Measurements from ENCODE around the gene GOLGA5. TPM values are rescaled to one million over a fixed set of nuclear protein-coding genes. Genes with fewer than 3 reads are reported as not detected.

GOLGA5 gene
- total and polyA plus RNA-seq, 2 donors (not counting 1 experiment from before 2014, with no cell fraction given), result 13.3 to 23.1 TPM

GRCh38 chr14:92780444-92781232, 13.5 kb upstream of the GOLGA5 start:
- ChIA-PET POLR2A (interaction anchor here (0.6 to 1.3 kb wide), 4 partner anchors 10 to 92 kb away, joined by 3 to 14 read pairs (median 5); partner anchors contain the start of gene LGMN), CTCF (interaction anchor here (0.6 to 15.2 kb wide), 13 partner anchors 8 to 99 kb away, joined by 3 to 337 read pairs (median 3); no protein-coding TSS in a partner anchor)
- H3K4me3 ChIP-seq (ENCODE audit: control extremely low read depth in 1 of 5, extremely low read depth in 1 of 5, insufficient read depth in 1 of 5, low read depth in 2 of 5, low read length in 4 of 5), result no peak overlapping the region
- H3K36me3 ChIP-seq (replicated peaks in 1 of 2; ENCODE audit: control extremely low read depth in 1 of 2, control insufficient read depth in 1 of 2, extremely low read depth in 1 of 2, insufficient read depth in 2 of 2, low read length in 1 of 2), result no peaks in the 10 kb centered on the region
- intact Hi-C loops (cut with micrococcal nuclease), result loop anchor here (5.0 to 10.0 kb wide), 3 partner anchors 33 to 226 kb away; partner anchors contain the start of gene LGMN
- 100% methylated on average over 3 of the region's 7 CpGs for WGBS (ENCODE audit: insufficient coverage)
- H3K27ac ChIP-seq (ENCODE audit: low read length in 2 of 2), result no peak overlapping the region
- peaks cover 14 to 22% of the 10 kb centered on the region in 2 donors for H3K4me1 ChIP-seq (ENCODE audit: control insufficient read depth in 2 of 2, insufficient read depth in 2 of 2, low read length in 2 of 2)
- H3K27me3 ChIP-seq (replicated peaks in 1 of 4; ENCODE audit: control extremely low read depth in 1 of 4, control insufficient read depth in 3 of 4, insufficient read depth in 4 of 4, low read length in 3 of 4), result no peaks in the 10 kb centered on the region
- no peak overlapping the region for H3K4me2 ChIP-seq (replicated peaks; ENCODE audit: low read depth, low read length, poor library complexity, severe bottlenecking)
- H3K4me3 Mint-ChIP-seq, result no peak overlapping the region
- no peaks in the 10 kb centered on the region for H3K9me3 Mint-ChIP-seq (ENCODE audit: insufficient read depth)
- ATAC-seq (ENCODE audit: low read depth) (no peak), DNase-seq (no peak)
- H3K9ac ChIP-seq (ENCODE audit: low read length), result no peak overlapping the region
- no peaks in the 10 kb centered on the region for H3K27me3 Mint-ChIP-seq
- peak overlapping the region; percentile 8 for H3K27ac Mint-ChIP-seq
- H3K4me1 Mint-ChIP-seq, result peaks cover 37% of the 10 kb centered on the region
- TF ChIP-seq EZH2 (IDR thresholded peaks at IDR 0.05; ENCODE audit: borderline replicate concordance, insufficient read depth, low read depth, low read length, poor library complexity, severe bottlenecking), result no peak
- TF ChIP-seq, protein P1, sequence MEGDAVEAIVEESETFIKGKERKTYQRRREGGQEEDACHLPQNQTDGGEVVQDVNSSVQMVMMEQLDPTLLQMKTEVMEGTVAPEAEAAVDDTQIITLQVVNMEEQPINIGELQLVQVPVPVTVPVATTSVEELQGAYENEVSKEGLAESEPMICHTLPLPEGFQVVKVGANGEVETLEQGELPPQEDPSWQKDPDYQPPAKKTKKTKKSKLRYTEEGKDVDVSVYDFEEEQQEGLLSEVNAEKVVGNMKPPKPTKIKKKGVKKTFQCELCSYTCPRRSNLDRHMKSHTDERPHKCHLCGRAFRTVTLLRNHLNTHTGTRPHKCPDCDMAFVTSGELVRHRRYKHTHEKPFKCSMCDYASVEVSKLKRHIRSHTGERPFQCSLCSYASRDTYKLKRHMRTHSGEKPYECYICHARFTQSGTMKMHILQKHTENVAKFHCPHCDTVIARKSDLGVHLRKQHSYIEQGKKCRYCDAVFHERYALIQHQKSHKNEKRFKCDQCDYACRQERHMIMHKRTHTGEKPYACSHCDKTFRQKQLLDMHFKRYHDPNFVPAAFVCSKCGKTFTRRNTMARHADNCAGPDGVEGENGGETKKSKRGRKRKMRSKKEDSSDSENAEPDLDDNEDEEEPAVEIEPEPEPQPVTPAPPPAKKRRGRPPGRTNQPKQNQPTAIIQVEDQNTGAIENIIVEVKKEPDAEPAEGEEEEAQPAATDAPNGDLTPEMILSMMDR (IDR thresholded peaks at IDR 0.05), result no peak
- H2AFZ ChIP-seq (ENCODE audit: insufficient read depth, low read depth, low read length, poor library complexity, severe bottlenecking), result no peak overlapping the region
- no peaks in the 10 kb centered on the region for H4K20me1 ChIP-seq (ENCODE audit: control insufficient read depth, insufficient read depth, low read length, poor library complexity, severe bottlenecking)
- H3K79me2 ChIP-seq (ENCODE audit: control insufficient read depth, insufficient read depth, low read length), result no peaks in the 10 kb centered on the region
- H3K9me3 ChIP-seq (ENCODE audit: control extremely low read depth in 1 of 3, control insufficient read depth in 2 of 3, insufficient read depth in 1 of 3, low read length in 2 of 3), result no peaks in the 10 kb centered on the region

DNA sequence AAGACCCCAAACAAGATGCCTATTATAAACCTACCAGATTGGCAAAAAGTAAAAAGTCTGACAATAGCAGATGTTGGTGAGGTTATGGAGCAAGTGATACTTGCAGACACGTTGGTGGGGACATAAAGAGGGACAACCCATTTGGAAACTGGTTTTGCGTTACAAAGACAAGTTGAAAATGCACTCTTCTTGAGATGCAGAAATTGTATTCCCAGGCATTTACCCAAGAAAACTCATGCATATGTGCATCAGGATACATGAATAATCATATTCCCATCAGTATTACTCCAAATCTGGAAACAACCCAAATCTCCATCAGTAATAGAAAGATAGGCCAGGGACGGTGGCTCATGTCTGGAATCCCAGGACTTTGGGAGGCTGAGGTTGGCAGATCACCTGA, 12.8 kb upstream of the GOLGA5 start:
- Mint-ChIP-seq H3K4me3 (no peak overlapping the region), H3K9me3 (ENCODE audit: insufficient read depth) (no peaks in the 10 kb centered on the region), H3K4me1 (peaks cover 33% of the 10 kb centered on the region), H3K27me3 (no peaks in the 10 kb centered on the region), H3K27ac (no peak overlapping the region)
- no peaks in the 10 kb centered on the region for H4K20me1 ChIP-seq (ENCODE audit: control insufficient read depth, insufficient read depth, low read length, poor library complexity, severe bottlenecking)
- DNase-seq, result no peak
- no peak for ATAC-seq (ENCODE audit: low read depth)
- no peaks in the 10 kb centered on the region for H3K36me3 ChIP-seq (replicated peaks in 1 of 2; ENCODE audit: control extremely low read depth in 1 of 2, control insufficient read depth in 1 of 2, extremely low read depth in 1 of 2, insufficient read depth in 2 of 2, low read length in 1 of 2)
- ChIA-PET CTCF (interaction anchor here (1.0 to 15.2 kb wide), 9 partner anchors 9 to 99 kb away, joined by 3 to 337 read pairs (median 4); partner anchors contain the start of gene LGMN), POLR2A (interaction anchor here (0.6 kb wide), 1 partner anchor 35 kb away, joined by 7 read pairs; no protein-coding TSS in a partner anchor)
- no peaks in the 10 kb centered on the region for H3K27me3 ChIP-seq (replicated peaks in 1 of 4; ENCODE audit: control extremely low read depth in 1 of 4, control insufficient read depth in 3 of 4, insufficient read depth in 4 of 4, low read length in 3 of 4)
- H3K9me3 ChIP-seq (ENCODE audit: control extremely low read depth in 1 of 3, control insufficient read depth in 2 of 3, insufficient read depth in 1 of 3, low read length in 2 of 3), result no peaks in the 10 kb centered on the region
- no peak for TF ChIP-seq EZH2 (IDR thresholded peaks at IDR 0.05; ENCODE audit: borderline replicate concordance, insufficient read depth, low read depth, low read length, poor library complexity, severe bottlenecking)
- TF ChIP-seq, protein P1 (IDR thresholded peaks at IDR 0.05), result no peak
- H3K4me2 ChIP-seq (replicated peaks; ENCODE audit: low read depth, low read length, poor library complexity, severe bottlenecking), result no peak overlapping the region
- H3K27ac ChIP-seq (ENCODE audit: low read length in 2 of 2), result no peak overlapping the region
- WGBS (ENCODE audit: insufficient coverage), result 100% methylated on average over 2 of the region's 3 CpGs
- peaks cover 7 to 14% of the 10 kb centered on the region in 2 donors for H3K4me1 ChIP-seq (ENCODE audit: control insufficient read depth in 2 of 2, insufficient read depth in 2 of 2, low read length in 2 of 2)
- no peak overlapping the region for H3K4me3 ChIP-seq (ENCODE audit: control extremely low read depth in 1 of 5, extremely low read depth in 1 of 5, insufficient read depth in 1 of 5, low read depth in 2 of 5, low read length in 4 of 5)
- H3K79me2 ChIP-seq (ENCODE audit: control insufficient read depth, insufficient read depth, low read length), result no peaks in the 10 kb centered on the region
- no peak overlapping the region for H2AFZ ChIP-seq (ENCODE audit: insufficient read depth, low read depth, low read length, poor library complexity, severe bottlenecking)
- intact Hi-C loops (cut with micrococcal nuclease), result loop anchor here (5.0 to 10.0 kb wide), 3 partner anchors 34 to 227 kb away; partner anchors contain the start of gene LGMN
- H3K9ac ChIP-seq (ENCODE audit: low read length), result no peak overlapping the region
